Testis (tissue), 3 donors: ENCODE data around the gene RBM33. TPM values are rescaled to one million over a fixed set of nuclear protein-coding genes. Genes with fewer than 3 reads are reported as not detected.

Source experiments
- DNase-seq: peaks from one replicate; pipeline ENCODE4 v3.0.0-alpha.2; 2019
- H3K27ac ChIP-seq, 2 donors: fragments of 200-600 bp; sonication (generic); one replicate each; pipeline ENCODE4 v1.5.1; 2019
- H3K27me3 ChIP-seq: fragments of 200-600 bp; sonication (generic); one replicate; pipeline ENCODE4 v1.5.1; 2019
- H3K36me3 ChIP-seq: fragments of 200-600 bp; sonication (generic); one replicate; pipeline ENCODE4 v1.5.1; 2017; ENCODE audit warnings: low read depth; ENCODE audit errors: missing control alignments
- H3K4me1 ChIP-seq: fragments of 200-600 bp; sonication (generic); one replicate; pipeline ENCODE4 v1.5.1; 2019
- H3K4me3 ChIP-seq, 2 donors: fragments of 200-600 bp; sonication (generic); one replicate each; pipeline ENCODE4 v1.5.1; 2017 to 2019
- H3K9me3 ChIP-seq: fragments of 200-600 bp; sonication (generic); one replicate; pipeline ENCODE4 v1.5.1; 2017
- CTCF ChIP-seq, 3 experiments: fragments of 450-650 bp in 2 of 3; fragments of 200-600 bp in 1 of 3; sonication (generic) in 1 of 3; IDR thresholded peaks; one replicate each; pipeline ENCODE4 v1.5.1; 2016 to 2019; ENCODE audit warnings: antibody characterized with exemption in 3 of 3, mild to moderate bottlenecking in 2 of 3, moderate library complexity in 1 of 3
- POLR2A ChIP-seq: fragments of 450-650 bp; IDR thresholded peaks from one replicate; pipeline ENCODE4 v1.6.1; 2017; ENCODE audit warnings: antibody characterized with exemption, mild to moderate bottlenecking, moderate library complexity
- WGBS, 2 donors: methylation state at CpG; one replicate each; pipeline ENCODE4 v1.1.5; 2018; 5-methylcytosine and 5-hydroxymethylcytosine counted together
- intact Hi-C: fragments of 100-400 bp; cut with DNase I; formaldehyde crosslinking; loops from one replicate; pipeline ENCODE4 v1.15.1; 2023; ENCODE audit warnings: low total_unique reads
- polyA plus RNA-seq: library from polyadenylated mRNA; stranded (reverse); fragments of 350-450 nt; fragmentation: Illumina TruSeq; extraction: RNeasy Lipid Tissue Mini Kit (QIAGEN cat#74804); gene quantifications from one replicate; pipeline ENCODE4 v1.2.3, GENCODE V29; 2014; ENCODE audit warnings: low read depth, low replicate concordance; ENCODE audit not compliant: insufficient read depth
- total RNA-seq, 2 donors: library from RNA; depleted of rRNA; stranded (reverse); fragments of >200 nt; gene quantifications; one replicate each; pipeline ENCODE4 v1.2.3, GENCODE V29; 2016

The RBM33 gene
- total and polyA plus RNA-seq, 3 donors from 2014 or later = 27.3 to 104 (median 93.4) TPM

GRCh38 chr7:155764438-155764793 lies 120.0 kb downstream of the RBM33 start:
- intact Hi-C loops = no loop called here
- Histone ChIP-seq H3K36me3 (no peaks in the 10 kb centered on the region), H3K27ac (no peak overlapping the region), H3K4me1 (no peaks in the 10 kb centered on the region), H3K27me3 (no peaks in the 10 kb centered on the region), H3K9me3 (no peaks in the 10 kb centered on the region), H3K4me3 (no peak overlapping the region)
- 82 to 88% methylated on average over 6 to 7 of the region's 7 CpGs for WGBS, 2 donors
- no peak for DNase-seq
- TF ChIP-seq CTCF (IDR thresholded peaks at IDR 0.05) (no peak), POLR2A (no peak)

GRCh38 chr7:155765458-155765857 lies 121.0 kb downstream of the RBM33 start:
- Histone ChIP-seq H3K27me3 (no peaks in the 10 kb centered on the region), H3K4me3 (no peak overlapping the region), H3K9me3 (no peaks in the 10 kb centered on the region), H3K4me1 (no peaks in the 10 kb centered on the region), H3K36me3 (no peaks in the 10 kb centered on the region), H3K27ac (no peak overlapping the region)
- intact Hi-C loops = no loop called here
- no peak for DNase-seq
- WGBS, 2 donors = 87 to 89% methylated on average over 8 of the region's 8 CpGs
- TF ChIP-seq CTCF (IDR thresholded peaks at IDR 0.05) (no peak), POLR2A (no peak)

- Histone ChIP-seq H3K9me3 (no peaks in the 10 kb centered on the region), H3K27ac (no peak overlapping the region), H3K4me3 (no peak overlapping the region), H3K27me3 (no peaks in the 10 kb centered on the region), H3K36me3 (no peaks in the 10 kb centered on the region), H3K4me1 (no peaks in the 10 kb centered on the region)
- 85 to 89% methylated on average over 12 of the region's 12 CpGs for WGBS, 2 donors
- TF ChIP-seq CTCF (IDR thresholded peaks at IDR 0.05) = no peak
- intact Hi-C loops = no loop called here
- no peak for DNase-seq
Measured at GRCh38 chr7:155766386-155766785, 121.9 kb downstream of the RBM33 start.

- Histone ChIP-seq H3K9me3 (no peaks in the 10 kb centered on the region), H3K4me3 (no peak overlapping the region), H3K27ac (no peak overlapping the region), H3K4me1 (no peaks in the 10 kb centered on the region), H3K27me3 (no peaks in the 10 kb centered on the region), H3K36me3 (no peaks in the 10 kb centered on the region)
- intact Hi-C loops = no loop called here
- TF ChIP-seq POLR2A = no peak
- TF ChIP-seq CTCF (IDR thresholded peaks at IDR 0.05) = no peak
- DNase-seq = no peak
- WGBS, 2 donors = 93 to 94% methylated on average over 12 of the region's 12 CpGs
Measured at GRCh38 chr7:155766966-155767916, 122.8 kb downstream of the RBM33 start.

GRCh38 chr7:155769701-155770100 lies 125.2 kb downstream of the RBM33 start:
- TF ChIP-seq CTCF (IDR thresholded peaks at IDR 0.05) (no peak), POLR2A (no peak)
- DNase-seq = no peak
- H3K36me3 ChIP-seq = no peaks in the 10 kb centered on the region

More at GRCh38 chr7:155769701-155770100, 125.2 kb downstream of the RBM33 start:
- Histone ChIP-seq H3K4me3 (no peak overlapping the region), H3K27me3 (no peaks in the 10 kb centered on the region), H3K4me1 (no peaks in the 10 kb centered on the region), H3K27ac (no peak overlapping the region), H3K9me3 (no peaks in the 10 kb centered on the region)
- intact Hi-C loops = loop anchor here (10.0 kb wide), 1 partner anchor 175 kb away; no protein-coding TSS in a partner anchor
- 62 to 63% methylated on average over 6 of the region's 6 CpGs for WGBS, 2 donors
